Lower lobe of right lung (tissue), 2 donors: Measurements from ENCODE around the gene CYP3A7. TPM values are rescaled to one million over a fixed set of nuclear protein-coding genes. Genes with fewer than 3 reads are reported as not detected.

Source experiments
- ATAC-seq, 2 donors: fragments of 200-7000 bp; cut with Tn5 transposase; one replicate each; pipeline ENCODE4 v1.9.1; 2020 to 2022; ENCODE audit warnings: mild to moderate bottlenecking in 2 of 2, moderate library complexity in 2 of 2
- DNase-seq: peaks from one replicate; pipeline ENCODE4 v3.0.0-alpha.2; 2020
- H3K27ac ChIP-seq: fragments of 200-600 bp; one replicate; pipeline ENCODE4 v1.8.0; 2022
- H3K27me3 ChIP-seq: fragments of 200-600 bp; one replicate; pipeline ENCODE4 v1.8.0; 2022; ENCODE audit warnings: low read depth
- H3K36me3 ChIP-seq: fragments of 200-600 bp; one replicate; pipeline ENCODE4 v1.8.0; 2022; ENCODE audit warnings: mild to moderate bottlenecking
- H3K4me1 ChIP-seq: fragments of 200-600 bp; one replicate; pipeline ENCODE4 v1.8.0; 2022
- H3K4me3 ChIP-seq: fragments of 200-600 bp; one replicate; pipeline ENCODE4 v1.8.0; 2022; ENCODE audit warnings: mild to moderate bottlenecking
- H3K9me3 ChIP-seq: fragments of 200-600 bp; one replicate; pipeline ENCODE4 v1.8.0; 2022
- CTCF ChIP-seq: fragments of 200-600 bp; IDR thresholded peaks from one replicate; pipeline ENCODE4 v1.8.0; 2022; ENCODE audit warnings: antibody characterized with exemption, mild to moderate bottlenecking
- intact Hi-C: fragments of 100-400 bp; cut with DNase I; formaldehyde crosslinking; loops from one replicate; pipeline ENCODE4 v1.11.0; 2022
- long read RNA-seq: library from polyadenylated mRNA; unstranded; transcript quantifications from one replicate; pipeline ENCODE4 v2.0.0, GENCODE V29; 2021
- total RNA-seq: library from RNA; stranded (reverse); fragmentation: NEBNext Ultra II Directional; extraction: Animal tissue kit (Norgen Biotek cat#: 25700); gene quantifications from one replicate; pipeline ENCODE4 v1.2.1, GENCODE V29; 2021
- donor health status: DM: no; HTN: yes; CAD: no; lungs with severe emphysema.

CYP3A7 gene
- 0.21 TPM for total RNA-seq
- long read RNA-seq = 0 reads

DNA sequence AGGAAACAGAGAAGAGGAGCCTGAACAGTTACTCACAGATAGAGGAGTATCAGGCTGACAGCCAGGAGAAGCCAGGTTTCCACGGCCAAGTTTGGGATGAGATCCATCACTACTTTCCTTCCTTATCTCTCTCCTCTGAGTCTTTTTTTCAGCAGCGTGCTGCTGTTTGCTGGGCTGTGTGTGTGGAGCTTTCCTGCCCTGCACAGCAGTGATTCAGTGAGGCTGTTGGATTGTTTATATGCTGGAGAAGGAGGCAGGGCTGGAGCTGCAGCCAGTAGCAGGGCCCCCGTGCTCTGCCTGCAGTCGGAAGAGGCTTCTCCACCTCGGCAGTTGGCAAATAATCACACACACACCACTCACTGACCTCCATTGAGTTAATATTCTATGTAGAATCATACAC, at the start of gene CYP3A7:
CYP3A7 (minus strand) TSS at position 210 of the 400 bp plus-strand sequence; CDS start at position 107, 103 bp downstream.
- Histone ChIP-seq H3K27me3 (no peaks in the 10 kb centered on the region), H3K4me3 (no peak within 1 kb of the TSS), H3K4me1 (peaks cover 8% of the 10 kb centered on the region), H3K9me3 (no peaks in the 10 kb centered on the region), H3K27ac (no peak within 1 kb of the TSS), H3K36me3 (no peaks in the 10 kb centered on the region)
- no peak for TF ChIP-seq CTCF
- ATAC-seq (no peak), DNase-seq (no peak)
- intact Hi-C loops = no loop called here

DNA sequence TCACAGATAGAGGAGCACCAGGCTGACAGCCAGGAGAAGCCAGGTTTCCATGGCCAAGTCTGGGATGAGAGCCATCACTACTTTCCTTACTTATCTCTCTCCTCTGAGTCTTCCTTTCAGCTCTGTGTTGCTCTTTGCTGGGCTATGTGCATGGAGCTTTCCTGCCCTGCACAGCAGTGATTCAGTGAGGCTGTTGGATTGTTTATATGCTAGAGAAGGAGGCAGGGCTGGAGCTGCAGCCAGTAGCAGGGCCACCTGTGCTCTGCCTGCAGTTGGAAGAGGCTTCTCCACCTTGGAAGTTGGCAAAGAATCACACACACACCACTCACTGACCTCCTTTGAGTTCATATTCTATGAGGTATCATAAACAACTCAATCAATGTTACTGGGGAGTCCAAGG, 49.0 kb upstream of the CYP3A7 start, which contains the start of gene CYP3A4:
CYP3A4 (minus strand) TSS at position 178 of the 400 bp plus-strand sequence; CDS start at position 75, 103 bp downstream.
- Histone ChIP-seq H3K27me3 (no peaks in the 10 kb centered on the region), H3K9me3 (no peaks in the 10 kb centered on the region), H3K27ac (no peak within 1 kb of the TSS), H3K4me3 (no peak within 1 kb of the TSS), H3K36me3 (no peaks in the 10 kb centered on the region), H3K4me1 (no peaks in the 10 kb centered on the region)
- no peak for DNase-seq
- intact Hi-C loops = no loop called here
- ATAC-seq = no peak
- TF ChIP-seq CTCF = no peak

DNA sequence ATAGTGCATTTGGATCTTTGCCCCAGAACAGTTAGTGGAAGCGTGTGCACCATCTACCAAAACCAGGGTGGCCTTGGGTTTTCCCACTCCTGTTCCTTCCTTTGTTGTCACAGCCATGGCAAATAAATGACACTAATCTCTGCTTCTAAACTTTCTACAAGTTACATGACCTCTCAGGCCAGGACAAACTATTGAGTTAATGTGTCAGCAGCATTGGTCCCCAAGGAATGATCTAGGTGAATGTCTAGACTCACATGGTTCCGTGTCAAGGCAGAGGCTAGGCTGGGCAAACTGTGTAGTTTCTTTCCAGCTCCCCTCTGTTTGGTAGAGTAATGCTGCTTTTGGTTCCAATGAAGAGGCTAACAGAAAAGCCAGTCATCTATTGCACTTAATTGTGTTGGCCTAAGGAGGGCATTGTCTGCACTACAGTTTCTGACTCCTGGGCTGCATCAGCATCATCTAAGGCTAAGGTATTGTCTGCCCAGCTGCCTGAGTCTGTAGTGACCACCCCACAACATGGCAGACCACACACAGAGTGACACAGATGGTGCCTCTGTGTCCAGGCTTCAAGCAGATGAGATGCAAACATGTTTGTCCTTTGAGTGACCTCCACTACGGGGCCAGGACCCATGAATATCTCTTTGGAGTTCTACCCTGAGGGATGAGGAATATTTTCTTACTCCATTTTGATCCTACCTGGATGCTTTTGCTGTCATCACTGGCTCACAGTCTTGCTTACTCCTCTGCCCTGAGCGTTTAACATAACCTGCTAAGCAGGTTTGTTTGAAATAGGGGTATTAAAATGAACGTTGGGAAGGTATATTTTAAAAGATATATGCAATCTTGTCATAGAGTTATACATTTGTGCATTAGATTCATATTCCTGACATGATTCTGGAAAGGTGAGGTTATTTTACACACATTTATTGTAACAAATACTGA, 47.3 kb upstream of the CYP3A7 start:
- no peak overlapping the region for H3K27ac ChIP-seq
- no peak for TF ChIP-seq CTCF
- ATAC-seq = no peak

DNA sequence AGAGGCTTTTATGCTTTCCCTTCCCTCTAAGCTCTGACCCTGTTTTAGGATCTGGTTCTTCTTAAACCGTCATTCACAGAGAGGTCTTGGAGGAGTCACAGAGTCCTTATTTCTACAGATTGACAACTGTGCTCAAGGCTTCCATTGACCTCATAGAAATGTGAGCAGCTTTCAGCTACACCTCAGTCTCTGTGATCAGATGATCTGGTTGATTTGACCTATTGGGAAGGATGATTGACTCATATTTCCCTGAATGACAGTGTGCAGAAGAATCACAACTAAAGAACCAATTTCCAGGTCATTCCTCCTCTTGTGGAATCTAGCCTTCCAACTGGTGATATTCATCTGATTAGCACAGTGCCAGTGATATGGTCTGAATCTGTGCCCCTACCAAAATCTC, 45.6 kb upstream of the CYP3A7 start:
- no peaks in the 10 kb centered on the region for H3K27me3 ChIP-seq
- no peaks in the 10 kb centered on the region for H3K9me3 ChIP-seq
- H3K4me3 ChIP-seq = no peak overlapping the region
- H3K4me1 ChIP-seq = no peaks in the 10 kb centered on the region
- intact Hi-C loops = no loop called here
- ATAC-seq = no peak
- H3K36me3 ChIP-seq = no peaks in the 10 kb centered on the region
- DNase-seq = no peak
- H3K27ac ChIP-seq = no peak overlapping the region
- no peak for TF ChIP-seq CTCF

More for the DNA sequence above, 47.3 kb upstream of the CYP3A7 start:
- no peak overlapping the region for H3K4me3 ChIP-seq
- no peaks in the 10 kb centered on the region for H3K36me3 ChIP-seq
- DNase-seq = no peak
- intact Hi-C loops = no loop called here
- H3K27me3 ChIP-seq = no peaks in the 10 kb centered on the region
- H3K9me3 ChIP-seq = no peaks in the 10 kb centered on the region
- no peaks in the 10 kb centered on the region for H3K4me1 ChIP-seq

DNA sequence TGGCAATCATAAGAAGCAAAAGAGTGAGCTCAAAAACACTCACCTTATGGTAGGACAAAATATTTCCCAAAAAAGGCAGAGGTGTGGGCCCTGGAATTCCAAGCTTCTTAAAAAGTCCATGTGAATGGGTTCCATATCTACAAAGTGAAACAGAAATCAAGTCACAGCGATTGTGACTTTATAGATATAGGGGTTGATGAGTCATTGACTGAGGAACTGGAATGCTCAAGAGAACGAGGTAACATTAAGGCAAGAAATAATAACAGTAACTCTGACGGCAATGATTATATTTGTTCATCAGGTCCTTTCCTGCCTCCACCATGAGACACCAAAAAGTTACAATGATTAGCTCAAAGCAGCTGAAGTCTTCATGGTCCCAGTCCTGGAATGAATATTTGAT, 45.0 kb upstream of the CYP3A7 start:
- TF ChIP-seq CTCF = no peak
- Histone ChIP-seq H3K36me3 (no peaks in the 10 kb centered on the region), H3K27me3 (no peaks in the 10 kb centered on the region), H3K4me3 (no peak overlapping the region), H3K4me1 (no peaks in the 10 kb centered on the region), H3K27ac (no peak overlapping the region), H3K9me3 (no peaks in the 10 kb centered on the region)
- ATAC-seq = no peak
- intact Hi-C loops = no loop called here
- no peak for DNase-seq
